Measurements from ENCODE around the gene CLK4. TPM values are rescaled to one million over a fixed set of nuclear protein-coding genes. Genes with fewer than 3 reads are reported as not detected.

The CLK4 gene
- polyA plus RNA-seq, 2 donors = 10.0 to 27.1 TPM

- Histone ChIP-seq H3K36me3 (ENCODE audit: control insufficient read depth in 2 of 2, insufficient read depth in 2 of 2, low read length in 1 of 2) (no peaks in the 10 kb centered on the region), H3K9me3 (ENCODE audit: control insufficient read depth in 2 of 2, insufficient read depth in 1 of 2, low read depth in 1 of 2, low read length in 1 of 2) (no peaks in the 10 kb centered on the region), H3K27me3 (ENCODE audit: control insufficient read depth in 1 of 2, insufficient read depth in 2 of 2, low read length in 2 of 2) (no peaks in the 10 kb centered on the region), H3K4me1 (ENCODE audit: control insufficient read depth in 2 of 2, insufficient read depth in 2 of 2, low read length in 1 of 2) (no peaks in the 10 kb centered on the region), H3K4me3 (ENCODE audit: low read depth in 1 of 2, low read length in 2 of 2) (no peak overlapping the region), H3K27ac (ENCODE audit: low read depth in 2 of 2, low read length in 1 of 2) (no peak overlapping the region)
- 77 to 86% methylated on average over 8 of the region's 8 CpGs for WGBS, 2 donors
Measured at GRCh38 chr5:178563621-178564020, 63.2 kb downstream of the CLK4 start.

GRCh38 chr5:178561746-178562264 is 65.0 kb downstream of the CLK4 start:
- Histone ChIP-seq H3K4me1 (ENCODE audit: control insufficient read depth in 2 of 2, insufficient read depth in 2 of 2, low read length in 1 of 2) (no peaks in the 10 kb centered on the region), H3K36me3 (ENCODE audit: control insufficient read depth in 2 of 2, insufficient read depth in 2 of 2, low read length in 1 of 2) (no peaks in the 10 kb centered on the region), H3K9me3 (ENCODE audit: control insufficient read depth in 2 of 2, insufficient read depth in 1 of 2, low read depth in 1 of 2, low read length in 1 of 2) (no peaks in the 10 kb centered on the region), H3K4me3 (ENCODE audit: low read depth in 1 of 2, low read length in 2 of 2) (no peak overlapping the region), H3K27ac (ENCODE audit: low read depth in 2 of 2, low read length in 1 of 2) (no peak overlapping the region), H3K27me3 (ENCODE audit: control insufficient read depth in 1 of 2, insufficient read depth in 2 of 2, low read length in 2 of 2) (no peaks in the 10 kb centered on the region)
- WGBS, 2 donors = 76 to 79% methylated on average over 23 of the region's 23 CpGs

- Histone ChIP-seq H3K27me3 (ENCODE audit: control insufficient read depth in 1 of 2, insufficient read depth in 2 of 2, low read length in 2 of 2) (no peaks in the 10 kb centered on the region), H3K36me3 (ENCODE audit: control insufficient read depth in 2 of 2, insufficient read depth in 2 of 2, low read length in 1 of 2) (no peaks in the 10 kb centered on the region), H3K9me3 (ENCODE audit: control insufficient read depth in 2 of 2, insufficient read depth in 1 of 2, low read depth in 1 of 2, low read length in 1 of 2) (no peaks in the 10 kb centered on the region), H3K4me3 (ENCODE audit: low read depth in 1 of 2, low read length in 2 of 2) (no peak overlapping the region), H3K4me1 (ENCODE audit: control insufficient read depth in 2 of 2, insufficient read depth in 2 of 2, low read length in 1 of 2) (no peaks in the 10 kb centered on the region), H3K27ac (ENCODE audit: low read depth in 2 of 2, low read length in 1 of 2) (no peak overlapping the region)
- WGBS, 2 donors = 81 to 83% methylated on average over 7 of the region's 7 CpGs
Measured at GRCh38 chr5:178560911-178561310, 65.9 kb downstream of the CLK4 start.

- Histone ChIP-seq H3K36me3 (ENCODE audit: control insufficient read depth in 2 of 2, insufficient read depth in 2 of 2, low read length in 1 of 2) (no peaks in the 10 kb centered on the region), H3K4me1 (ENCODE audit: control insufficient read depth in 2 of 2, insufficient read depth in 2 of 2, low read length in 1 of 2) (no peaks in the 10 kb centered on the region), H3K4me3 (ENCODE audit: low read depth in 1 of 2, low read length in 2 of 2) (no peak overlapping the region), H3K27ac (ENCODE audit: low read depth in 2 of 2, low read length in 1 of 2) (no peak overlapping the region), H3K27me3 (ENCODE audit: control insufficient read depth in 1 of 2, insufficient read depth in 2 of 2, low read length in 2 of 2) (no peaks in the 10 kb centered on the region), H3K9me3 (ENCODE audit: control insufficient read depth in 2 of 2, insufficient read depth in 1 of 2, low read depth in 1 of 2, low read length in 1 of 2) (no peaks in the 10 kb centered on the region)
- 89 to 94% methylated on average over 11 of the region's 11 CpGs for WGBS, 2 donors
Measured at GRCh38 chr5:178557416-178557815, 69.4 kb downstream of the CLK4 start.

- Histone ChIP-seq H3K4me1 (ENCODE audit: control insufficient read depth in 2 of 2, insufficient read depth in 2 of 2, low read length in 1 of 2) (no peaks in the 10 kb centered on the region), H3K27ac (ENCODE audit: low read depth in 2 of 2, low read length in 1 of 2) (no peak overlapping the region), H3K27me3 (ENCODE audit: control insufficient read depth in 1 of 2, insufficient read depth in 2 of 2, low read length in 2 of 2) (no peaks in the 10 kb centered on the region), H3K4me3 (ENCODE audit: low read depth in 1 of 2, low read length in 2 of 2) (no peak overlapping the region), H3K9me3 (ENCODE audit: control insufficient read depth in 2 of 2, insufficient read depth in 1 of 2, low read depth in 1 of 2, low read length in 1 of 2) (no peaks in the 10 kb centered on the region), H3K36me3 (ENCODE audit: control insufficient read depth in 2 of 2, insufficient read depth in 2 of 2, low read length in 1 of 2) (no peaks in the 10 kb centered on the region)
- WGBS, 2 donors = 84 to 85% methylated on average over 14 of the region's 14 CpGs
Measured at GRCh38 chr5:178555771-178556211, 71.1 kb downstream of the CLK4 start.

GRCh38 chr5:178555005-178555404 is 71.8 kb downstream of the CLK4 start:
- no peaks in the 10 kb centered on the region for H3K27me3 ChIP-seq (ENCODE audit: control insufficient read depth in 1 of 2, insufficient read depth in 2 of 2, low read length in 2 of 2)
- no peak overlapping the region for H3K27ac ChIP-seq (ENCODE audit: low read depth in 2 of 2, low read length in 1 of 2)
- no peaks in the 10 kb centered on the region for H3K9me3 ChIP-seq (ENCODE audit: control insufficient read depth in 2 of 2, insufficient read depth in 1 of 2, low read depth in 1 of 2, low read length in 1 of 2)
- no peaks in the 10 kb centered on the region for H3K36me3 ChIP-seq (ENCODE audit: control insufficient read depth in 2 of 2, insufficient read depth in 2 of 2, low read length in 1 of 2)
- 84 to 86% methylated on average over 7 of the region's 7 CpGs for WGBS, 2 donors
- H3K4me1 ChIP-seq (ENCODE audit: control insufficient read depth in 2 of 2, insufficient read depth in 2 of 2, low read length in 1 of 2) = no peaks in the 10 kb centered on the region
- H3K4me3 ChIP-seq (ENCODE audit: low read depth in 1 of 2, low read length in 2 of 2) = no peak overlapping the region

- H3K27ac ChIP-seq (ENCODE audit: low read depth in 2 of 2, low read length in 1 of 2) = no peak overlapping the region
- H3K4me3 ChIP-seq (ENCODE audit: low read depth in 1 of 2, low read length in 2 of 2) = no peak overlapping the region
- no peaks in the 10 kb centered on the region for H3K36me3 ChIP-seq (ENCODE audit: control insufficient read depth in 2 of 2, insufficient read depth in 2 of 2, low read length in 1 of 2)
- 88 to 94% methylated on average over 11 of the region's 11 CpGs for WGBS, 2 donors
- H3K27me3 ChIP-seq (ENCODE audit: control insufficient read depth in 1 of 2, insufficient read depth in 2 of 2, low read length in 2 of 2) = no peaks in the 10 kb centered on the region
- no peaks in the 10 kb centered on the region for H3K9me3 ChIP-seq (ENCODE audit: control insufficient read depth in 2 of 2, insufficient read depth in 1 of 2, low read depth in 1 of 2, low read length in 1 of 2)
- H3K4me1 ChIP-seq (ENCODE audit: control insufficient read depth in 2 of 2, insufficient read depth in 2 of 2, low read length in 1 of 2) = no peaks in the 10 kb centered on the region
Measured at GRCh38 chr5:178554311-178554710, 72.5 kb downstream of the CLK4 start.

GRCh38 chr5:178553517-178553916 is 73.3 kb downstream of the CLK4 start:
- Histone ChIP-seq H3K27ac (ENCODE audit: low read depth in 2 of 2, low read length in 1 of 2) (no peak overlapping the region), H3K27me3 (ENCODE audit: control insufficient read depth in 1 of 2, insufficient read depth in 2 of 2, low read length in 2 of 2) (no peaks in the 10 kb centered on the region), H3K9me3 (ENCODE audit: control insufficient read depth in 2 of 2, insufficient read depth in 1 of 2, low read depth in 1 of 2, low read length in 1 of 2) (no peaks in the 10 kb centered on the region), H3K4me3 (ENCODE audit: low read depth in 1 of 2, low read length in 2 of 2) (no peak overlapping the region), H3K4me1 (ENCODE audit: control insufficient read depth in 2 of 2, insufficient read depth in 2 of 2, low read length in 1 of 2) (no peaks in the 10 kb centered on the region), H3K36me3 (ENCODE audit: control insufficient read depth in 2 of 2, insufficient read depth in 2 of 2, low read length in 1 of 2) (no peaks in the 10 kb centered on the region)
- 76 to 80% methylated on average over 13 of the region's 13 CpGs for WGBS, 2 donors

Other genes with a start within 250 kb of the CLK4 start
- under 1 TPM; 0.59 to 0.75 TPM for gene COL23A1, start 36.7 kb downstream of the CLK4 start, polyA plus RNA-seq
- gene ZNF354A, start 103.6 kb upstream of the CLK4 start, polyA plus RNA-seq = 10 to 100 TPM in 1 of 2 donors, 1 to 10 TPM in 1; 5.8 to 10.0 TPM
- gene ZNF354B, start 232.9 kb upstream of the CLK4 start, polyA plus RNA-seq = 1 to 10 TPM; 5.8 to 8.1 TPM

Data from esophagus (tissue), 2 donors.